Measurements from ENCODE around the gene B4GALT1. TPM values are rescaled to one million over a fixed set of nuclear protein-coding genes. Genes with fewer than 3 reads are reported as not detected.

Gene B4GALT1
- total RNA-seq, 4 donors from 2014 or later: 13.1 to 66.3 (median 37.1) TPM

- TF ChIP-seq, protein P1, sequence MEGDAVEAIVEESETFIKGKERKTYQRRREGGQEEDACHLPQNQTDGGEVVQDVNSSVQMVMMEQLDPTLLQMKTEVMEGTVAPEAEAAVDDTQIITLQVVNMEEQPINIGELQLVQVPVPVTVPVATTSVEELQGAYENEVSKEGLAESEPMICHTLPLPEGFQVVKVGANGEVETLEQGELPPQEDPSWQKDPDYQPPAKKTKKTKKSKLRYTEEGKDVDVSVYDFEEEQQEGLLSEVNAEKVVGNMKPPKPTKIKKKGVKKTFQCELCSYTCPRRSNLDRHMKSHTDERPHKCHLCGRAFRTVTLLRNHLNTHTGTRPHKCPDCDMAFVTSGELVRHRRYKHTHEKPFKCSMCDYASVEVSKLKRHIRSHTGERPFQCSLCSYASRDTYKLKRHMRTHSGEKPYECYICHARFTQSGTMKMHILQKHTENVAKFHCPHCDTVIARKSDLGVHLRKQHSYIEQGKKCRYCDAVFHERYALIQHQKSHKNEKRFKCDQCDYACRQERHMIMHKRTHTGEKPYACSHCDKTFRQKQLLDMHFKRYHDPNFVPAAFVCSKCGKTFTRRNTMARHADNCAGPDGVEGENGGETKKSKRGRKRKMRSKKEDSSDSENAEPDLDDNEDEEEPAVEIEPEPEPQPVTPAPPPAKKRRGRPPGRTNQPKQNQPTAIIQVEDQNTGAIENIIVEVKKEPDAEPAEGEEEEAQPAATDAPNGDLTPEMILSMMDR (IDR thresholded peaks at IDR 0.05): no peak
- TF ChIP-seq POLR2A (IDR thresholded peaks at IDR 0.05): no peak
- H3K4me3 ChIP-seq: no peak overlapping the region
These were observed 26.5 kb downstream of the B4GALT1 start for GRCh38 chr9:33140401-33141360.

DNA sequence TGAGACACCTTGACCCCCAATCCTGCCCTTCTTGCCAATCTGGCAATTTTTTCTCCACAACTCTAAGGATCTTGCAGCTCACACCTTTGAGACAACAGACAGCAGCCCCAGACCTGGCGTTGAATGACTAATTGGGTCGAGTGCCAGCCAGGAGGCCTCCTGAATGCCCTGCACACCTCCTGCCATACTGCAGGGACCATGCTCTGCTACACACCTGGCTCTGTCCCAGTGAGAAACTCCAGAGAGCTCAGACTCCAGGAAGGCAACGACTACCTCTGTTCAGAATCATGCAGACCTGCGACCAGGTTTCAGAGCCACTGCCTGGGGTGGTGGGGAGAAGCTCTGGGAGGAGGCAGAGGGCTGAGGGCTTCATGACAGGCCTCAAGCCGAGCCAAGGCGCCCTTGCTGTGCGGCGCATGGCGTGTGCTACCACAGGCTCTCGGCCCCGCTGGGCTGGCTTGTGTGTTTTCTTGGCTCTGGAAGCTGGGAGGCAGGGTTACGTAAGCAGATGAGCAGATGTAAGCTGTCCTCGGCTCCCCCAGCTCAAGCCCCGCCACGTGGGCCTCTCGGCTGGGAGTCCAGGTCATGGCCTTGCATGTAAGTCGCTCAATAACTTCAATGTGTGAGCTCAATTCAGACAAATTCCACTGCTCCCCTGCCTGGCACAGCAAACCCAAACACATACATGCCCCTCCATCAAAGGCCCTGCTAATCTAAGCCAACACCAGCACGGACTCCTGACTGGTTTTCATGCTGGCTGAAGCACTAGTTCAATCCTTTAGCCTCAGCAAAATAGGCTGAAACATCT, 27.5 kb downstream of the B4GALT1 start:
- peak overlapping the region; percentile 36 to 73 for H3K27ac ChIP-seq
- DNase-seq: peak; percentile 76 to 81
- H3K4me1 ChIP-seq: peaks cover 25 to 42% of the 10 kb centered on the region in 2 donors
- H3K9me3 ChIP-seq: no peaks in the 10 kb centered on the region
- intact Hi-C loops (cut with DNase I; ENCODE audit: low total_unique reads): no loop called here
- TF ChIP-seq POLR2A (IDR thresholded peaks at IDR 0.05): no peak
- no peaks in the 10 kb centered on the region for H3K27me3 ChIP-seq
- no peaks in the 10 kb centered on the region for H3K36me3 ChIP-seq
- no peak overlapping the region for H3K4me3 ChIP-seq

More at GRCh38 chr9:33140401-33141360, 26.5 kb downstream of the B4GALT1 start:
- Histone ChIP-seq H3K36me3 (no peaks in the 10 kb centered on the region), H3K27ac (peak overlapping the region; percentile 36 to 73), H3K27me3 (no peaks in the 10 kb centered on the region), H3K4me1 (peaks cover 25 to 42% of the 10 kb centered on the region in 2 donors), H3K9me3 (no peaks in the 10 kb centered on the region)
- intact Hi-C loops (cut with DNase I; ENCODE audit: low total_unique reads): no loop called here
- DNase-seq: no peak

GRCh38 chr9:33138768-33139167, 28.4 kb downstream of the B4GALT1 start:
- H3K4me3 ChIP-seq: no peak overlapping the region
- H3K9me3 ChIP-seq: no peaks in the 10 kb centered on the region
- peaks cover 25 to 42% of the 10 kb centered on the region in 2 donors for H3K4me1 ChIP-seq
- no peak overlapping the region for H3K27ac ChIP-seq
- no peak for TF ChIP-seq POLR2A (IDR thresholded peaks at IDR 0.05)
- TF ChIP-seq, protein P1 (IDR thresholded peaks at IDR 0.05): no peak
- H3K27me3 ChIP-seq: no peaks in the 10 kb centered on the region
- intact Hi-C loops (cut with DNase I; ENCODE audit: low total_unique reads): no loop called here
- no peaks in the 10 kb centered on the region for H3K36me3 ChIP-seq
- DNase-seq: no peak

GRCh38 chr9:33137781-33138264, 29.3 kb downstream of the B4GALT1 start:
- no peak for DNase-seq
- H3K9me3 ChIP-seq: no peaks in the 10 kb centered on the region
- TF ChIP-seq, protein P1 (IDR thresholded peaks at IDR 0.05): no peak
- TF ChIP-seq POLR2A (IDR thresholded peaks at IDR 0.05): no peak
- H3K4me1 ChIP-seq: peaks cover 25 to 35% of the 10 kb centered on the region in 2 donors
- intact Hi-C loops (cut with DNase I; ENCODE audit: low total_unique reads): no loop called here
- H3K4me3 ChIP-seq: no peak overlapping the region
- no peak overlapping the region for H3K27ac ChIP-seq
- H3K36me3 ChIP-seq: no peaks in the 10 kb centered on the region
- H3K27me3 ChIP-seq: no peaks in the 10 kb centered on the region

Measured in uterus (tissue), 4 donors.